ENCODE data around the gene SLC16A4. TPM values are rescaled to one million over a fixed set of nuclear protein-coding genes. Genes with fewer than 3 reads are reported as not detected.
A peak's percentile ranks its signal among the peaks of the same experiment; 100 is the strongest.
"Not testable (repeated sequence)": the region's sequence is repeated elsewhere in the genome, so short reads cannot be mapped to it uniquely, and the experiment has no call there.

The SLC16A4 gene
- 3.3 TPM for total RNA-seq

GRCh38 chr1:110390692-110391245, at the start of gene SLC16A4:
TSS of gene SLC16A4 (minus strand) at chr1:110391026. CDS start at chr1:110389323, 1,703 bp downstream.
- no peak for DNase-seq (ENCODE audit: low spot score)

- DNase-seq (ENCODE audit: low spot score), result not testable (repeated sequence)
Measured at GRCh38 chr1:110439873-110440272, 49.0 kb upstream of the SLC16A4 start.

- no peak for DNase-seq (ENCODE audit: low spot score)
Measured at GRCh38 chr1:110438893-110439292, 48.1 kb upstream of the SLC16A4 start.

- DNase-seq (ENCODE audit: low spot score), result not testable (repeated sequence)
Measured at GRCh38 chr1:110437645-110438299, 46.9 kb upstream of the SLC16A4 start.

GRCh38 chr1:110436635-110437034, 45.8 kb upstream of the SLC16A4 start:
- no peak for DNase-seq (ENCODE audit: low spot score)

GRCh38 chr1:110434946-110435345, 44.1 kb upstream of the SLC16A4 start:
- DNase-seq (ENCODE audit: low spot score), result no peak

- DNase-seq (ENCODE audit: low spot score), result no peak
Measured at GRCh38 chr1:110433803-110434202, 43.0 kb upstream of the SLC16A4 start.

GRCh38 chr1:110433213-110433612, 42.4 kb upstream of the SLC16A4 start:
- no peak for DNase-seq (ENCODE audit: low spot score)

- no peak for DNase-seq (ENCODE audit: low spot score)
Measured at GRCh38 chr1:110430901-110431300, 40.1 kb upstream of the SLC16A4 start.

GRCh38 chr1:110430366-110430765, 39.5 kb upstream of the SLC16A4 start:
- no peak for DNase-seq (ENCODE audit: low spot score)

- no peak for DNase-seq (ENCODE audit: low spot score)
Measured at GRCh38 chr1:110428946-110429345, 38.1 kb upstream of the SLC16A4 start.

- no peak for DNase-seq (ENCODE audit: low spot score)
Measured at GRCh38 chr1:110426854-110427253, 36.0 kb upstream of the SLC16A4 start.

GRCh38 chr1:110425612-110426152, 34.9 kb upstream of the SLC16A4 start:
- DNase-seq (ENCODE audit: low spot score), result no peak

GRCh38 chr1:110424699-110425611, 34.1 kb upstream of the SLC16A4 start:
- no peak for DNase-seq (ENCODE audit: low spot score)

- no peak for DNase-seq (ENCODE audit: low spot score)
Measured at GRCh38 chr1:110420874-110421793, 30.3 kb upstream of the SLC16A4 start.

GRCh38 chr1:110420023-110420662, 29.3 kb upstream of the SLC16A4 start:
- DNase-seq (ENCODE audit: low spot score), result no peak

- no peak for DNase-seq (ENCODE audit: low spot score)
Measured at GRCh38 chr1:110418729-110419128, 27.9 kb upstream of the SLC16A4 start.

- not testable (repeated sequence) for DNase-seq (ENCODE audit: low spot score)
Measured at GRCh38 chr1:110413045-110413444, 22.2 kb upstream of the SLC16A4 start.

GRCh38 chr1:110412576-110412975, 21.8 kb upstream of the SLC16A4 start:
- DNase-seq (ENCODE audit: low spot score), result peak; percentile 74

- DNase-seq (ENCODE audit: low spot score), result no peak
Measured at GRCh38 chr1:110411173-110411735, 20.4 kb upstream of the SLC16A4 start.

All from ureter (tissue), 1 donor.